ENCODE measurements around the gene HCN3.

HCN3 gene

GRCh38 chr1:155254228-155254713 lies 23.0 kb upstream of the HCN3 start:
- DNase-seq (ENCODE audit: low read depth in 2 of 3, low spot score in 1 of 3): no peak

DNA sequence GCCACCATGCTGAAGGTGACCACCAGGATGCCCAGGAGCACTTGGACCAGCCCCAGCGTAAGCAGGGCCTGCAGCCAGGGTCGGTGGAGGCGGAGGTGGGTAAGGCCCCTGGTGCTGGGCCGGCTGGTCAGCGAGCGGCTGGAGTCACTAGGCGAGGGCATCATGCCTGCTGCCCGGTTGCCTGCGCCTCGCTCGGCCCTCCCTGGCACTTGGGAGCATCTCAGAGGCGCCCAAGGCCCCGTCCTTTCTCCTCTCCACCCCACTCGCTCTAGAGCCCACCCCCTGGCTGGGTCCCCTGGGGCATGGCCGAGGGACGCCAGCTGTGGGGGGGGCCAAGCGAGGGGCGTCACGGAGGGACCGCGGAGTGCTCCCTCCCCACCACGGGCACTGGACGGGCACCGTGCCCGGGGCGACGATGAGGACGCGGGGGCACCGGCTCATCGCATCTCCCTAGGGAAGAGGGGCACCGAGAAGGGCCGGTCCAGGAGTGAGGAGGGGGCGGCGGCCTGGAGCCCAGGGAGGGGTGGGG lies 22.5 kb upstream of the HCN3 start:
- DNase-seq (ENCODE audit: low read depth in 2 of 3, low spot score in 1 of 3): no peak

DNA sequence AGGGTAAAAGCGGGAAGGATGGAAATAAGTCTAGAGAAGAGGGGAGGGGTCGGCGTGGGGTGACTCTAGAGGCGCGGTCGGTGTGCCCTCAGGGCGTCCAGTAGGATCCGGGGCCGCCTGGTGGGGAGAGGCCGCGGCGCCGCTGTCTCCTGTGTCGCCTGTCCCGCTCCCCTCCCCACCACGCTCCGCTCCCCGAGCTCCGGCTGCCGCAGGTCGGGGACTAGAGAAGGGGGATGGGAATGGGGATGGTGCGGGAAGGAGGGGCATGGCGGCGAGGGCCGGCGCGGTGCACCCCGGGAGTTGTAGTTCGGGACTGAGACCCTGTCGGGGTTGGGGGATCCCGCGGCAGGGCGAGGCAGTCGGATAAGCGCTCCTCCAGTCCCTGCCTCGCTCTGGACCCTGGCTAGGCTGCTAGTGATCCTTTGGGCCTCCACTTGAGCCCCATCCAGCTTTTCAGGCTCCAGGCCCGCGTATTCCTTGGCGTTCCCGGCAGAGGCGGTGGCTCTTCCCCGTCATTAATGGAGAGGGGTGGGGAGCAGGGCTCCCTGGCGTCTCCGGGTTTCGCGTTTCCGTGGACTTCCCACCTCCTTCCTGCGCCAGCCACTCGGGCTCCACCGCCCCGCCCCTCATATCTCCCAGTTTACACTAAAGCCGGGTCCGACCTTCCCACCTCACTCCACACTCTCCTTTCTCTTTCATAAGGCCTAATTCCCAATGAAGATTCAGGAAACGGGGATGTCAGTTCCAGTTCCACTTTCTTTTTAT lies 21.8 kb upstream of the HCN3 start, which contains the start of gene ENTREP3:
TSS of gene ENTREP3 (minus strand) at position 241 of the 765 bp plus-strand sequence. CDS start 606 bp downstream, outside the sequence.
- DNase-seq (ENCODE audit: low read depth in 2 of 3, low spot score in 1 of 3): peak; percentile 73 to 79 (median 77)

- DNase-seq (ENCODE audit: low read depth in 2 of 3, low spot score in 1 of 3): no peak
Measured at GRCh38 chr1:155256058-155256852, 21.0 kb upstream of the HCN3 start.

GRCh38 chr1:155260276-155260675 lies 17.0 kb upstream of the HCN3 start:
- no peak for DNase-seq (ENCODE audit: low read depth in 2 of 3, low spot score in 1 of 3)

GRCh38 chr1:155261493-155261851 lies 15.8 kb upstream of the HCN3 start:
- DNase-seq (ENCODE audit: low read depth in 2 of 3, low spot score in 1 of 3): no peak

DNA sequence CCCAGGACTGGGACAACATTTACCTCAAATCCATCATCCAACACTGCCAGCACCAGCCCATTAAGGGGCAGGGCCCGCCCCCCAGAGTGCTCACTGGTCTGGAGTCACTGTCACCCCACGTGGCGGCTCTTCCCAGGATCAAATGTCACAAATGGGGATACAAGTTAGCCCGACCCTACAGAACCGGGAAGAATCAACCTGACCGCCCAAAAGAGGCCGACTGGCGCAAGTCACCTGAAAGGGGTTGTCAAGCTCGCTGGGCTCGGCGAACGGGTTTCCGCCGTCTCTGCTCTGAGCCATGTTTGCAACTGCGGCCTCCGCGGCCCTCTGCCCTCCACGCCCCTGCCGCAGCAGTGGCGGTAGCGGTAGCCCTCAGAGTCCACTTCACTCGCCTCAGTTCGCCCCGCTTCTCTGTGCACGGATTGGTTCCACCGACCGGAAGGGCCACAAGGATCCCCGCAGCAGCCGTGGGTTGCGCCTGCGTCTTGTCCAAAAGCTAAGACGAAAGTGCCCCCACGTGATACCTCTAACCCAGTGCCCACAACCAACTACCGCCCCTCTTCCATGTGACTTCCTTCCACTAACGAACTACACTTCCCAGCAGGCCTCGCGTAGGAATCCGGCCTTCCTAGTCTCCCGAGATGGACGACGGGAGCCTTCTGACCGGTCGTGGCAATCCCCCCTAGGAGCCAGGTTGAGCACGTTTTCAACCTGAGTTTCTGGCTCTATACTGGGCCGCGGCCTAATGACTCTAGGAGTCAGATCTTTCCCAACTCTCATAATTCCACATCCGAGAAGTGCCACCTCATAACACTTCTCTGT lies 15.2 kb upstream of the HCN3 start, which contains the start of gene SCAMP3:
TSS of gene SCAMP3 (minus strand) at position 509 of the 822 bp plus-strand sequence. CDS start at position 300, 209 bp downstream.
- peak; percentile 79 to 86 (median 79) for DNase-seq (ENCODE audit: low read depth in 2 of 3, low spot score in 1 of 3)

- DNase-seq (ENCODE audit: low read depth in 2 of 3, low spot score in 1 of 3): no peak
Measured at GRCh38 chr1:155263067-155263466, 14.2 kb upstream of the HCN3 start.

- DNase-seq (ENCODE audit: low read depth in 2 of 3, low spot score in 1 of 3): no peak
Measured at GRCh38 chr1:155266553-155266952, 10.7 kb upstream of the HCN3 start.

GRCh38 chr1:155267373-155267772 lies 9.9 kb upstream of the HCN3 start:
- no peak for DNase-seq (ENCODE audit: low read depth in 2 of 3, low spot score in 1 of 3)

- DNase-seq (ENCODE audit: low read depth in 2 of 3, low spot score in 1 of 3): no peak
Measured at GRCh38 chr1:155268630-155269029, 8.6 kb upstream of the HCN3 start.

DNA sequence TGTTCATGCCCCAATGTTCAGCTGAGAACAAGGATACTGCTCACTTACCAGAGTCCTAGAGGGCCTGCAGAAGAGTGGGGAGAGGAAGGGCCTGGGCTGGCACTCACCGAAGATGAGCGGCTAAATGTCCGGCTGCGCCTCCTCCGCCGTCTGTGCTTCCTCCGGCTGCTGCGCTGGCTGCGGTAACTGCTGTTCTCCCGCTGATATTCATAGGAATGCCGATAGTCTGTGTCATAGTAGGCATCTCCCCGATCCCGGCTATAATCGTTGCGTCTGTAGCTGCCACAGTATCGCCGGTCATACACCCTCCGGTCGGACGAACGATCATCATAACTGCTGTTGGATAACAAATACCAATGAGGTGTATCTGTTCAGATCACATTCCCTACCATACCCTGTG lies 7.9 kb upstream of the HCN3 start:
- DNase-seq (ENCODE audit: low read depth in 2 of 3, low spot score in 1 of 3): no peak

GRCh38 chr1:155272466-155273342 lies 4.6 kb upstream of the HCN3 start:
- DNase-seq (ENCODE audit: low read depth in 2 of 3, low spot score in 1 of 3): peak in 1 of 3 donors; percentile 46

- DNase-seq (ENCODE audit: low read depth in 2 of 3, low spot score in 1 of 3): peak; percentile 91 to 98 (median 93)
Measured at GRCh38 chr1:155273343-155274245, 3.7 kb upstream of the HCN3 start, which contains the start of gene CLK2. TSS of gene CLK2 (minus strand) at chr1:155273504. CDS start at chr1:155270977, 2,527 bp downstream.

- DNase-seq (ENCODE audit: low read depth in 2 of 3, low spot score in 1 of 3): peak; percentile 54 to 82 (median 63)
Measured at GRCh38 chr1:155277902-155278688, 832 bp downstream of the HCN3 start.

DNA sequence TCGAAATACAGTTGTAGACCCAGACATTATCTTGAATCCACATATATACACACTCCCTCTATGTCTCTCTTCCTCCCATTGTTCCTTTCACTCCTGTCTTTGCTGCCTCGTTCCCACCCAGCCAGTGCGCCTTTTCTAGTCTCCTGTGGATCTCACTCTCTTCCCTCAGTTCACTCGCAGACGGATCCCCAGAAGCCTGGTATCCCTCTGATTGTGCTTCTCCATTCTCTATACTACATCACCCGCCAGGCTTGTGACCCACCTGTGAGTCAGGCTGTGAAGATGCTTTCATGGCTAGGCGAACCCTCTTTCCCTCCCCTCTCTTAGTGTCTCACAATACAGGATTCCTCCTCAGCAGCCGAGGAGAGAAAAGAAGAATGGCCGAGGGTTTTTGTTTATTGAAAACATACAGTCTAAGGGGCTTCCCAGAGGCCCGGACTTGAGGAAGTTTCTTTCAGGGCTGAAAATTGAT lies 1.5 kb downstream of the HCN3 start:
- DNase-seq (ENCODE audit: low read depth in 2 of 3, low spot score in 1 of 3): no peak

DNA sequence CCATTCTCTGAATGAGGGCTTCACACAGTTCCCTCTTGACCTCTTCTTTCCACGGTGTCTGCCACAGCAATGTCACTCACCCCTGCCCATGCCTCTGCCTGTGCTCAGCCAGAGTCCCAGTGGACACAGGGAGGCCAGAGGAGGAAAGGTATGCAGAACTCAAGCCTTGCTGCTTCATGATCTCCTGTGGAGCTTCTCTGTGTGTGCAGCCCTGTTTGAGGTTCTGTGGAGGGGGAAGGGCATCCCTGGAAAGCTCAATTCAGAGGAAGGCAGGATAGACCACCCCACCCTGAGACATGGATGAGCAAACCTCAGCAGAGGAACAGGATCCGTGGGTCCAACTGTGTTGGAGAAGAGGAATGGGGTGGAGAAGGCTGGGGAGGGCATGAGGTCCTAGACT lies 2.0 kb downstream of the HCN3 start:
- no peak for DNase-seq (ENCODE audit: low read depth in 2 of 3, low spot score in 1 of 3)

All from stimulated activated CD4-positive, alpha-beta T cell treated with anti-CD3 and anti-CD28 coated beads, Interleukin-12 subunit alpha, Interleukin-12 subunit beta, amount 100 ng/mL, for 48 hours (primary cell).